NCI-H446 (cell line): ENCODE measurements around the gene LAMP2.
"Not testable (repeated sequence)": the region's sequence is repeated elsewhere in the genome, so short reads cannot be mapped to it uniquely, and the experiment has no call there.

Experiments
- DNase-seq, 2 experiments: peaks; one replicate each; lab custom pipeline; 2025; lab: John Stamatoyannopoulos, UW

LAMP2 gene

DNA sequence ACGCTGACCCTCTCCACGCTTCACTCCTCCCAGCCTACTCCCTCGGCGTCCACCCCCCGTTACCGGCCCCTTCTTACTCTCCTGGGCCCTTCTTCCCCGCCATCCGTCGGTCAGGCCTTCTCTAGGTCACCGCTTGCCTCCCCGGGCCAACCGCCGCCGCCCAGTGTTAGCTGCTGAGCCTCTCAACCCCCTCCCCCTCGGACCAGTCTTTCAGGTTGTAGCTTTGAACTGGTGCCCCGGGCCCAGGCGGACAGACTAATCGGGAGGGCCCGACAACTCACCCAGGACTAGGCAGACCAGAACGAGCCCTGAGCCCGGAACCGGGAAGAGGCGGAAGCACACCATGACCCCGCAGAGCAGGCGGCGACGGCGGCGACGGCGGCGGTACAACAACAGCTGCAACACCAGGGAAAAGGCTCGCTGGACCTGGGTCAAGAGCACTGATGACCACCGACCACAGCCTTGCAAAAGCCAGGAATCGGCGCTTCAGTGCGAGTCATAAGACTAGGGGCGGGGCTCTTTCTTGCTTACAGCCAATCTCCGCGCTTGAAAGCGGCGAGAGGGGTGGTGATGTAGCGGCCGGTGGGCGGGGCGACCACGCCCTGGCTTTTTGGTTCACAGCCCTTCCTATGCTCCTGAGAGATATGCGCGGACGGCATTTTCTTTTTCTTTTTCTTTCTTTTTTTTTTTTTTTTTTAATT is at the start of gene LAMP2:
Gene LAMP2 (minus strand): TSS at position 472 of the 701 bp plus-strand sequence. CDS start 127 bp downstream, at position 345.
- peak; percentile 19 to 79 for DNase-seq

DNA sequence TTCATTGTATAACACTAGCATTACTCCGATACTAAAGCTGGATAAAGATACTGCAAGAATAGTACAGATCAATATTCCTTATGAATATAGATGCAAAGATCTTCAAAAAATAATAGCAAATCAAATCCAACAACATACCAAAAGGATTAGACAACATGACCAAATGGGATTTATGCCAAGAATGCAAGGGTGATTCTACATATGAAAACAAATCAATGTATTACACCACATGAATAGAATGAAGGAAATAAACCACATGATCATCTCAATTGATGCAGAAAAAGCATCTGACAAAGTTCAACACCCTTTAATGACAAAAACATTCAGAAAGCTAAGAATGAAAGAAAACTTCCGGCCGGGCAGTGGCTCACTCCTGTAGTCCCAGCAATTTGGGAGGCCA is 48.8 kb upstream of the LAMP2 start:
- DNase-seq = no peak

- no peak for DNase-seq
These were observed 45.1 kb upstream of the LAMP2 start for GRCh38 chrX:120514236-120514635.

DNA sequence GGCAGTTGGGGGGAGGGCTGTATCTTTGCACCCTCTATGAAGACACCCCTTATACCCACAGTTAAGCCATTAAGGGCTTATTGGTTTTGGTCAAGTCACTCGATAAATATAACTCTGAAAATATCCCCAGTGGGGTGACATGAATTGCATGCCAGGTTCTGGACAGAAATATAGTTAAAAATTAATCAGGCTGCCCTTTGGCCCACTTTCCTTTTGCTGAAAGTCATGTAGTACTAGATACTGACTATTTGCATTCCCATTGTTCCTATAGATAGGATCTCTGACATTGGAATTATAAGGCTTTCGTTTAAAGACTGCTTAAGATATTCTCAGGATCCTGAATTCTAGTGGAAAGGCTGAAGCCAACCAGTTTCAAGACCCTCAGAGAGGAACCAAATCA is 43.5 kb upstream of the LAMP2 start:
- no peak for DNase-seq

DNA sequence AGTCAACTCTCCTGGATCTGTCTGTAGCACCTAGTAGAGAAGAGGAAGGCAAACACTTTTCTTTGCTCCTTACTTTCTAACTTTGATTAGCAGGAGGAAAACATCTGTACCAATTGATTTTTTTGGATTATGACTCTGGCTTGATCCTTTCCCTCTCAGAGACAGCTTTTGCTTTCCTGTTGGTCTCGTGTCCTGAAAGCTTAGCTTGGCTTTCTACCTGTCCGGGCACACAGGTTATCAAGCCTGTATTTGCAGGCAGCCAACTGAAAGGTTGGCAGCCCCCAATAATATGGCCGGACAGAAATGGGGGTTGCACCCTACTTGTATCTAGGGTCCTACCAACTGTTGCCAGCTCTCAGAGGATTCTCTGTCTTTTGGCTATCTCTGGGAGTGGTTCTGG is 43.1 kb upstream of the LAMP2 start:
- no peak for DNase-seq

GRCh38 chrX:120504569-120504968 is 35.5 kb upstream of the LAMP2 start:
- DNase-seq = no peak

DNA sequence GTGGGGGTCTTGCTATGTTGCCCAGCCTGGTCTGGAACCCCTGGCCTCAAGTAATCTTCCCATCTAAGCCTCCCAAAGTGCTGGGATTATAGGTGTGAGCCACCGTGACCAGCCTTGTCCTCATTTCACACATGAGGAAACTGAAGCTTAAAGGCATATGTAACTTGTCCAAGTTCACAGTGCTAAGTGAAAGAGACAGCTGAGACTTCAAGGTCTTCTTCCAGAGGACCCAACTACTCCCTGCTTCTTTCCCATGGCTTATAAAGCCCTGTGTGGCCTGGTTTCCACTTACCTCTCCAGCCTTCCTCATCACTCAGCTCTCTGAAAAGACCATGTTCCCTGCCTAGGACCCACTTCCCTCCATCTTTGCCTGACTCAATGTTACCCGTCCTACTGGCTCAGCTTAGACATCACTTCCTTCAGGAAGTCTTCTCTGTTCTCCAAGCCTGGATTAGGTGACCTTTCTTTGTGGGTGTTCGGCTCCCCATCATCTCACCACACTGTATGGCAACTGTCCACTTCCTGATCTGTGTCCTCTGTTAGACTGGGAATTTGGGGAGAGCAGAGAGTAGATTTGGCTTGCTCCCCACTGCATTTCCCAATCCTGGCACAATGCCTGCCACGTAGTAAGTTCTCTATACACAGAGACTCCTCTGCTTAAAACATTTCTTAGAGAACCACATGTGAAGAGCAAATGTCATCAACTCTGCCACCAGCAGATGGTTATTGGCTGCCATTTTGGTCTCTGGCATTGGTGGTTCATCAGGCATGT is 30.4 kb upstream of the LAMP2 start:
- no peak for DNase-seq

- not testable (repeated sequence) for DNase-seq
These were observed 21.0 kb upstream of the LAMP2 start for GRCh38 chrX:120490119-120490518.

GRCh38 chrX:120486786-120487185 is 17.7 kb upstream of the LAMP2 start:
- no peak for DNase-seq

- peak; percentile 73 to 82 for DNase-seq
These were observed 16.8 kb upstream of the LAMP2 start for GRCh38 chrX:120485638-120486520.

DNA sequence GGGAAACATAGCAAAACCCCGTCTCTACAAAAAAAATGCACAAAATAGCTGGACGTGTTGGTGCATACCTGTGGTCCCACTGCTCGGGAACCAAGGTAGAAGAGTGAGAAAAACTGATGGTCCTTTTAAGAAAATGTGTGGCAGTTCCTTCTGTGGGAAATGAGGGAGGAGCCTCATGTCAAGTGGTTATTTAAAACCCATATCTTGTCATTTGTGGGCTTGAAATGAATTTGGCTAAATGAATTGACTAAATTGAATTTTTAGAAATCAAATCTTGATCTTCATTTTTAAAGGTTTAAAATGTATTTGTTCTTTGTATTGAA is 16.2 kb upstream of the LAMP2 start:
- no peak for DNase-seq

DNA sequence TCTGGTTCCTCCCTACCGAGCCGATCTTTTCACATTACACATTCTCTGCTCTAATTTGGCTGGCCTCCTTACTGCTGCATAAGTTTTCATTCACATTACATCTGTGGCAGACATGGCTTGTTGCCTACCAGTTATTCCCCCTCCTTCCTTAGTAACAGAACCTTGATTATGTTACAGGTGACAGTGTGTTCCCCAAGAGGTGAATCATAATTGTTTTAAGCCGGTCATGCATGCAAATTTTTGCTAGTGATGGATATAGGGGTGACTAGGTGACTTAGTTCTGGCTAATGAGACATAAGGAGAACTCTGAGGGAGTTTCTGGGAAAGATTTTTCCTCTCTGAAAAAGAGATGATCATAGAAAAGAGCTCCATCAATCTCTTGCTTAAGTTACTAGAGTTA is 8.4 kb upstream of the LAMP2 start:
- no peak for DNase-seq

- no peak for DNase-seq
These were observed 7.6 kb upstream of the LAMP2 start for GRCh38 chrX:120476714-120477113.

- DNase-seq = peak in 1 of 2 experiments; percentile 7
These were observed 6.4 kb upstream of the LAMP2 start for GRCh38 chrX:120475447-120475846.

- DNase-seq = no peak
These were observed 5.0 kb upstream of the LAMP2 start for GRCh38 chrX:120474085-120474484.

DNA sequence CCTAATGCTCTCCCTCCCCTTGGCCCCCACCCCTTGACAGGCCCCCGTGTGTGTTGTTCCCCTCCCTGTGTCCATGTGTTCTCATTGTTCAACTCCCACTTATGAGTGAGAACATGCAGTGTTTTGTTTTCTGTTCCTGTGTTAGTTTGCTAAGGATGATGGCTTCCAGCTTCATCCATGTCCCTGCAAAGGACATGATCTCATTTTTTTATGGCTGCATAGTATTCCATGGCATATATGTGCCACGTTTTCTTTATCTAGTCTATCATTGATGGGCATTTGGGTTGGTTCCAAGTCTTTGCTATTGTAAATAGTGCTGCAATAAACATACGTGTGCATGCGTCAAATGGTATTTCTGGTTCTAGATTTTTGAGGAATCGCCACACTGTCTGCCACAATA is 561 bp upstream of the LAMP2 start:
- not testable (repeated sequence) for DNase-seq

DNA sequence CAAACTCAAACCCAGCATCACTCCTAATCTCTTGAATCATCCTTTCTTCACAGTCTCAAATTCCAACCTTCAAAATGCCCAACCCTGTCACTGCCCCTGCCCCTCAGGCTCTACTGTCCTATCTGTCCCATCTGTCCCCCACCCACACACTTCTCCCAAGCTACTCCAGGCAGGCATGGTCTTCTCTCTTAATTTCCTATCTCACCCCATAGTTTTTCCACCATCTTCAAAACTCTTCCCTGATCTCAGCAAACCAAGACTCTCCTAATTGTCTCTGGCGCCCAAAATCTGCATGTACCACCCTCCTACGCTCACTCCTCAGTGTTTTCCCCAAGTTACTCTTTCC is 644 bp downstream of the LAMP2 start:
- DNase-seq = no peak

DNA sequence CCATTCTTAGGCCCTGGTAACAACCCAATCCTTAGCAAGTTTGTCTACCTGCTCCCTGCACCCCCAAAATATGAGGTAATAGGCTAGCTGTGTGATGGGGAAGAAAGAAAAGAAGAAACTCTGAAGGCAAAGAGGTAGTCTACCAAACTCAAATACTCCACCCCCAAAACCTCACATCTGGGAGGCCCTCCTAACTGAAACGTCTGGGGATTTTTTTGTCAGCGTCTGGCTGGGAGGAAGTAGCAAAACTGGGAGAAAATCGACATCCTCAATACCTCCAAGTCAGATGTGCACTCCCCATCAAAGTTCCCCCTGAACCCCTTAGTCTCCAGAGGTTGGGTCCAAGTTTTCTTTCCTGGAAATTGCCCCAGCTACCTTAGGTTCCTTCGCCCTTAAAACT is 1.0 kb downstream of the LAMP2 start:
- no peak for DNase-seq

DNA sequence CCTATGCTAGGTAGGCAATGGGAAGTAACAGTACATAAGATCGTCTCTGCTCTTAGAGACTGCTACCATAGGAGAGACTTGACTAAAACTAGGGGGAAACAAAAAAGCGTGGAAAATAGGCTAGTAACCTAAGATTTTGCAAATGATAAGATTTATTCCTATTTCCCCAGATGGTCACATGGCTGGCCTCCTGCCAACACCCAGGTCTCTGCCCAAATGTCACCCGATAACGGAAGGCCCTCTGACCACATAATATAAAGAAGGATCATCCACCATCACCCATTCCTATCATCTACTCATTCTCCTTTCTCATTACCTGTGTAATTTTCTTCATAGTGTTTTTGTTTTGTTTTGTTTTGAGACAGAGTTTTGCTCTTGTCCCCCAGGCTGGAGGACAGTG is 4.7 kb downstream of the LAMP2 start:
- DNase-seq = no peak

DNA sequence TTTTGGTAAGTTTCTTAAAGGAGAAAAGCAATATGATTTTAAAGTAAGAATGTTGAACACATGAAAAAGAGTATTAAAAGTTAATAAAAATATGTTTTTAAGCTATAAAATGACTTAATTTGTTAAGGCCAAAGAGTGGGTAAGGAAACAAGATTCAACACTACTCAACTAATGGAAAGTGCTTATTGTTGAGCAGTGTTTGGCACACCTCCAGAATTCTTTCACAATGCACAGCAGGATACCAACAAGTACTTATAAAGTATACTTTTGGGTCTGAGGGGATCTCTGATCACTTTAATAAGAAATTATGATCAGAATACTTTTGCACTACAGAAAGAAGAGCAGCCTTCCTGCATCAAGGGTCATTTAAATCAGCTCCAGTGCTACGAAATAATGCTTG is 5.9 kb downstream of the LAMP2 start:
- no peak for DNase-seq

GRCh38 chrX:120462370-120462769 is 6.7 kb downstream of the LAMP2 start:
- DNase-seq = no peak

DNA sequence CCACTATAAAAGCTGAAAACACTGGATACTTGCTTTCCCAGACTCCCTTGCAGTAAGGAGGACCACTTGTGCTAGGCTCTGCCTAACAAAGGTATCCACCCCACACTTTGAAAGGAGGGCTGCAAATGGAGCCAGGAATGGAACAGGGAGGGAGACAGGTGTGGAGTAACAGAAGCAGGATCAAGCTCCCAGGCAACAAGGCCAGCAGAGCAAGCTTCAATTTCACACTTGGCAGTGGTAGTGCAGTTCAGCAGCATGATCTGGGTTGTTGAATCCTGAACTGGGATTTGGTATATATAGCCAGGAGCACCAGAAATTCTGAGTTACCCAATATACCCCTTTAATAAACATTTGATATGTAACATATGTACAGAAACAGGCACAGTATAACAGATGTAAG is 9.8 kb downstream of the LAMP2 start:
- DNase-seq = no peak

DNA sequence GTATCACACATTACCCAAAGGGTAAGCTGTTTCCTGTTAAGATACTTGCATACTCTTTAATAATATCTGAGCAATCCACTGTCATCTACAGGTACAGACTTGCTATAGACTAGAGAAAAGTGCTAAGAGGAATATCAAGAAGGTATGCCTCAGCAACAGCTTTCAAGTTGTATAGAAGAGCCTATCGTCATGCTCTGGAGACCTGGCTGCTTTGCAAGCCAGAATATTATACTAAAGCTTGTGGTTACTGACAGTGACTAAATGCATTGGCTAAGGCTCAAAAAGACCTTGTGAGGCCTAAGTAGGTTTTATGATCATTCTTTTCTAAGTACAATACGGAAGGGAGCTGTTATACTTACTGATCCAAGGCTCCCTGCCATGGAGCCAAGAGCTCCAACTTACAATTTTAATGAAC is 11.3 kb downstream of the LAMP2 start:
- DNase-seq = peak in 1 of 2 experiments; percentile 20
